K562 (cell line): ENCODE data around the gene DTX2. TPM values are rescaled to one million over a fixed set of nuclear protein-coding genes. Genes with fewer than 3 reads are reported as not detected.
"Not testable (repeated sequence)": the region's sequence is repeated elsewhere in the genome, so short reads cannot be mapped to it uniquely, and the experiment has no call there.

Experiments used
- ATAC-seq: fragments of 200-7000 bp; cut with Tn5 transposase; 3 replicates; pipeline ENCODE4 v1.9.1; 2020; ENCODE audit warnings: moderate library complexity
- BruUV-seq: library from RNA; stranded (reverse); fragments of 400-500 nt; replicated peaks from 2 replicates; lab custom pipeline; 2021; lab: Mats Ljungman, UMichigan
- CTCF ChIA-PET: fragments of 300-600 bp; formaldehyde crosslinking; extraction: SDS; loops from one replicate; lab custom pipeline; 2021; ENCODE audit warnings: low intra/inter-chr PET ratio; lab: Yijun Ruan, JAX
- POLR2A ChIA-PET: fragments of 300-600, 350-650 bp; sonication (Branson Sonifier 250); formaldehyde crosslinking; extraction: SDS; loops from one replicate; lab custom pipeline; 2021; ENCODE audit warnings: antibody characterized with exemption, inconsistent platforms; lab: Yijun Ruan, JAX
- DNase-seq, 4 experiments: peaks; one replicate each; pipeline versions ENCODE4 v3.0.0 to v3.0.0-alpha.2; 2011 to 2018; ENCODE audit warnings: low spot score in 3 of 4, mixed read lengths in 3 of 4; ENCODE audit errors: extremely low read depth in 1 of 4
- FAIRE-seq: peaks from 2 replicates; lab custom pipeline; 2011; peaks lifted over from hg19 to GRCh38; lab: Jason Lieb, UNC
- H2AFZ ChIP-seq: 2 replicates; pipeline ENCODE4 v1.6.0; 2011; ENCODE audit warnings: low read depth, low read length, control low read depth, inconsistent platforms
- H3K27ac ChIP-seq: fragments of 200-600 bp; 3 replicates; pipeline ENCODE4 v1.8.0; 2011; ENCODE audit warnings: low read depth, mild to moderate bottlenecking, control low read depth, inconsistent platforms, low read length, moderate library complexity, mixed read lengths; ENCODE audit errors: extremely low read depth
- H3K27me3 ChIP-seq, 2 experiments: fragments of 300-600 bp in 1 of 2; 2 replicates in 1 of 2; 3 replicates in 1 of 2; pipeline versions ENCODE4 v1.6.0 to v1.8.0; 2011; ENCODE audit warnings: inconsistent platforms in 2 of 2, low read length in 2 of 2, mild to moderate bottlenecking in 1 of 2, mixed read lengths in 1 of 2, moderate library complexity in 1 of 2; ENCODE audit not compliant: control insufficient read depth in 2 of 2, insufficient read depth in 2 of 2
- H3K36me3 ChIP-seq: fragments of 300-600 bp; 3 replicates; pipeline ENCODE4 v1.8.0; 2011; ENCODE audit warnings: mild to moderate bottlenecking, low read length, inconsistent platforms; ENCODE audit not compliant: control insufficient read depth, insufficient read depth
- H3K4me1 ChIP-seq, 2 experiments: fragments of 200-600 bp in 1 of 2; replicated peaks in 1 of 2; 2 replicates in 1 of 2; 3 replicates in 1 of 2; pipeline versions ENCODE4 v1.5.1 to v1.8.0; 2011; ENCODE audit warnings: inconsistent platforms in 2 of 2, low read length in 2 of 2, mild to moderate bottlenecking in 1 of 2, mixed read lengths in 1 of 2, moderate library complexity in 1 of 2; ENCODE audit not compliant: control insufficient read depth in 2 of 2, insufficient read depth in 2 of 2
- H3K4me2 ChIP-seq: 2 replicates; pipeline ENCODE4 v1.6.1; 2011; ENCODE audit warnings: low read length, control low read depth, inconsistent platforms, mixed read lengths; ENCODE audit not compliant: insufficient read depth
- H3K4me3 ChIP-seq: fragments of 200-600 bp; sonication (generic), shearing (Covaris generic); 2 replicates; pipeline ENCODE4 v1.5.1; 2016; ENCODE audit warnings: control low read depth, inconsistent platforms
- H3K79me2 ChIP-seq: fragments of 200-600 bp; 3 replicates; pipeline ENCODE4 v1.8.0; 2011; ENCODE audit warnings: low read length, inconsistent platforms; ENCODE audit not compliant: control insufficient read depth, insufficient read depth
- H3K9ac ChIP-seq, 2 experiments: 2 replicates each; pipeline versions ENCODE4 v1.6.0 to v1.6.1; 2011; ENCODE audit warnings: low read depth in 2 of 2, low read length in 2 of 2, control low read depth in 1 of 2, inconsistent platforms in 1 of 2, mild to moderate bottlenecking in 1 of 2, mixed read lengths in 1 of 2; ENCODE audit not compliant: insufficient read depth in 1 of 2
- H3K9me1 ChIP-seq: one replicate; pipeline ENCODE4 v1.6.0; 2011; ENCODE audit warnings: inconsistent platforms, mild to moderate bottlenecking, low read length, moderate library complexity; ENCODE audit not compliant: control insufficient read depth, insufficient read depth
- H3K9me3 ChIP-seq: replicated peaks from 2 replicates; pipeline ENCODE4 v1.5.1; 2011; ENCODE audit warnings: low read depth, low read length, inconsistent platforms; ENCODE audit not compliant: control insufficient read depth, insufficient read depth
- H4K20me1 ChIP-seq: replicated peaks from 2 replicates; pipeline ENCODE4 v1.6.1; 2011; ENCODE audit warnings: low read length, inconsistent platforms, mixed read lengths; ENCODE audit not compliant: control insufficient read depth, insufficient read depth
- ZNF121 ChIP-seq: sonication (generic); formaldehyde crosslinking; conservative IDR thresholded peaks from 2 replicates; pipeline ENCODE4 v1.8.0; 2022; ENCODE audit warnings: missing genetic modification reagents
- ZNF764 ChIP-seq: fragments of 250-450 bp; sonication (Bioruptor Pico); IDR thresholded peaks from 2 replicates; pipeline ENCODE4 v1.4.0; 2020; ENCODE audit warnings: low read depth, mild to moderate bottlenecking, moderate library complexity
- WGBS: fragments of 100-300 bp; shearing (Covaris generic); methylation state at CpG from one replicate; pipeline ENCODE4 v1.1.6; 2016; ENCODE audit warnings: low coverage, mixed read lengths; ENCODE audit not compliant: insufficient coverage; ENCODE audit errors: missing lambda C conversion rate; 5-methylcytosine and 5-hydroxymethylcytosine counted together
- in situ Hi-C: fragments of 300-500 bp; cut with MboI; formaldehyde crosslinking; loops from 4 replicates; pipeline ENCODE4 v1.15.0; 2018; ENCODE audit warnings: inconsistent platforms, mixed read lengths
- intact Hi-C: fragments of 100-400 bp; cut with micrococcal nuclease; formaldehyde crosslinking; loops from 2 replicates; pipeline ENCODE4 v1.14.2; 2022
- polyA plus RNA-seq, 8 experiments: library from polyadenylated mRNA; depleted of rRNA in 4 of 8; stranded (reverse) in 5 of 8; unstranded in 3 of 8; fragments of >200 nt; fragmentation: Nextera tagmentation in 2 of 8; fragmentation: Illumina TruSeq in 1 of 8; extraction: Ambion mirVana in 2 of 8; extraction: Trizol in 1 of 8; gene quantifications; 2 replicates each; pipeline versions ENCODE4 v1.2.1 to v1.2.3, GENCODE V29; 2011 to 2014; ENCODE audit warnings: inconsistent platforms in 1 of 8, missing spikeins in 1 of 8
- total RNA-seq, 7 experiments: library from RNA; depleted of rRNA in 6 of 7; stranded (reverse); fragments of >200 nt in 6 of 7; fragmentation: Illumina TruSeq in 2 of 7; extraction: Trizol in 2 of 7; gene quantifications; 2 replicates each; pipeline versions ENCODE4 v1.2.1 to v1.2.3, GENCODE V29; 2011 to 2021; ENCODE audit warnings: low replicate concordance in 1 of 7
- TF ChIP-seq, protein P1 (sequence below): fragments of 450-650 bp; IDR thresholded peaks from 2 replicates; pipeline ENCODE4 v1.6.1; 2014; ENCODE audit warnings: low read depth, mild to moderate bottlenecking, moderate library complexity, borderline replicate concordance

DTX2 gene
- total and polyA plus RNA-seq, 9 of the 15 experiments (the other 6 are each of a cell fraction or from before 2014, with no cell fraction given): 0.20 to 31.5 (median 9.8) TPM

DNA sequence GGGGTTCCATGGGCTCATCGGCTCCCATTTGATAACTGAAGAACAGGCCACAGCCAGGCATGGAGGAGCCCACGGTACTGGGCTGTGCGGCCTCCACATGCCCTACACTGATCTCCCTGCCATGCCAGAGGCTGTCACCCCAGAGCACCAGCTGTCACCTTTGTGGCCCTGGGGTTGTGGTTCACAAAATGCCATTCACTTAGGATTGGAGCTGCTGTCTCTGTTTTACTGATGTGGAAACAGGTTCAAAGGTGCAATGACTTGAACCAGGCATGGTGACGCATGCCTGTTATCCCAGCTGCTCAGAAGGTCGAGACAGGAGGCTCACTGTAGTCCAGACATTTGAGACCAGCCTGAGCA, 44.6 kb downstream of the DTX2 start:
- no peak; the same call in 2 of the 3 replicates for ATAC-seq
- H3K4me2 ChIP-seq: no peak overlapping the region
- no peaks in the 10 kb centered on the region for H3K9me3 ChIP-seq
- no peak overlapping the region for H2AFZ ChIP-seq
- BruUV-seq: no TSS peak
- no peaks in the 10 kb centered on the region for H3K9me1 ChIP-seq
- TF ChIP-seq ZNF764 (CRISPR knock-in tag): 0 out of 2 replicates have a peak, but pooled peaks have one; percentile 6
- TF ChIP-seq, protein P1, sequence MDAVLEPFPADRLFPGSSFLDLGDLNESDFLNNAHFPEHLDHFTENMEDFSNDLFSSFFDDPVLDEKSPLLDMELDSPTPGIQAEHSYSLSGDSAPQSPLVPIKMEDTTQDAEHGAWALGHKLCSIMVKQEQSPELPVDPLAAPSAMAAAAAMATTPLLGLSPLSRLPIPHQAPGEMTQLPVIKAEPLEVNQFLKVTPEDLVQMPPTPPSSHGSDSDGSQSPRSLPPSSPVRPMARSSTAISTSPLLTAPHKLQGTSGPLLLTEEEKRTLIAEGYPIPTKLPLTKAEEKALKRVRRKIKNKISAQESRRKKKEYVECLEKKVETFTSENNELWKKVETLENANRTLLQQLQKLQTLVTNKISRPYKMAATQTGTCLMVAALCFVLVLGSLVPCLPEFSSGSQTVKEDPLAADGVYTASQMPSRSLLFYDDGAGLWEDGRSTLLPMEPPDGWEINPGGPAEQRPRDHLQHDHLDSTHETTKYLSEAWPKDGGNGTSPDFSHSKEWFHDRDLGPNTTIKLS: no peak
- TF ChIP-seq, all 486 proteins: peak for 1
- H3K4me3 ChIP-seq: no peak overlapping the region
- no peak for FAIRE-seq
- no peaks in the 10 kb centered on the region for H4K20me1 ChIP-seq
- peak in 1 of 4 experiments; percentile 4 for DNase-seq
- 49% methylated on average over 5 of the region's 5 CpGs for WGBS
- ChIA-PET POLR2A (no interaction called here), CTCF (no interaction called here)
- H3K79me2 ChIP-seq: no peaks in the 10 kb centered on the region
- intact Hi-C loops: loop anchor here (10.0 kb wide), 1 partner anchor 489 kb away; no protein-coding TSS in a partner anchor
- no peak overlapping the region for H3K27ac ChIP-seq
- no peaks in the 10 kb centered on the region for H3K27me3 ChIP-seq
- H3K9ac ChIP-seq: no peak overlapping the region; a peak in 1 of 4 replicates
- H3K36me3 ChIP-seq: peaks cover 7% of the 10 kb centered on the region; the same call in 1 of the 3 replicates
- in situ Hi-C loops: loop anchor here (10.0 kb wide), 2 partner anchors 71 to 99 kb away; no protein-coding TSS in a partner anchor
- peaks cover 0 to 17% of the 10 kb centered on the region in 2 experiments; a peak in 2 of 5 replicates for H3K4me1 ChIP-seq

DNA sequence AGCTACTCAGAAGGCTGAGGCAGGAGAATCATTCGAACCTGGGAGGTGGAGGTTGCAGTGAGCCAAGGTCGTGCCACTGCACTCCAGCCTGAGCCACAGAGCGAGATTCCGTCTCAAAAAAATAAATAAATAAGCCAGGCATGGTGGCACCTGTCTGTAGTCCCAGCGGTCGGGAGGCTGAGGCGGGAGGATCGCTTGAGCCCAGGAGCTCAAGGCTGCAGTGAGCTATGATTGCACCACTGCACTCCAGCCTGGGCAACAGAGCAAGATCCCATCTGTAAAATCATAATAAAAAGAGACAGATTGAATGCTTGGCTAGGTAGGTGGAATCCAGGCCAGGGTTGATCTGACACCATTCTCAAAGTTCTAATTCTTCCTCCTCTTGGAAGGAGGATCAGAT, 45.1 kb downstream of the DTX2 start:
- H2AFZ ChIP-seq, DNase-seq, BruUV-seq, CTCF ChIA-PET, FAIRE-seq, H3K9me3 ChIP-seq, H3K36me3 ChIP-seq, H4K20me1 ChIP-seq, H3K4me3 ChIP-seq, H3K79me2 ChIP-seq, H3K9me1 ChIP-seq, POLR2A ChIA-PET, H3K27me3 ChIP-seq, H3K4me2 ChIP-seq, H3K27ac ChIP-seq, H3K9ac ChIP-seq, ATAC-seq: not testable (repeated sequence)
- in situ Hi-C loops (loop anchor here (10.0 kb wide), 2 partner anchors 72 to 98 kb away; no protein-coding TSS in a partner anchor), intact Hi-C loops (loop anchor here (10.0 kb wide), 1 partner anchor 488 kb away; no protein-coding TSS in a partner anchor)
- peak; percentile 89 for TF ChIP-seq ZNF121 (CRISPR knock-in tag)
- 88% methylated on average over 8 of the region's 8 CpGs for WGBS
- H3K4me1 ChIP-seq: peaks cover 0 to 17% of the 10 kb centered on the region in 2 experiments; a peak in 2 of 5 replicates
